Upper lobe of right lung (tissue), 1 donor: Measurements from ENCODE around the gene MGAT4A. TPM values are rescaled to one million over a fixed set of nuclear protein-coding genes. Genes with fewer than 3 reads are reported as not detected.
"Not testable (repeated sequence)": the region's sequence is repeated elsewhere in the genome, so short reads cannot be mapped to it uniquely, and the experiment has no call there.

Source experiments
- ATAC-seq: fragments of 200-7000 bp; cut with Tn5 transposase; one replicate; pipeline ENCODE4 v1.9.1; 2020; ENCODE audit warnings: mild to moderate bottlenecking, moderate library complexity
- DNase-seq: peaks from one replicate; pipeline ENCODE4 v3.0.0-alpha.2; 2020
- H3K27ac ChIP-seq: fragments of 200-600 bp; one replicate; pipeline ENCODE4 v1.8.0; 2022
- H3K27me3 ChIP-seq: fragments of 200-600 bp; one replicate; pipeline ENCODE4 v1.8.0; 2022; ENCODE audit warnings: mild to moderate bottlenecking
- H3K36me3 ChIP-seq: fragments of 200-600 bp; one replicate; pipeline ENCODE4 v1.8.0; 2022
- H3K4me1 ChIP-seq: fragments of 200-600 bp; one replicate; pipeline ENCODE4 v1.8.0; 2022
- H3K4me3 ChIP-seq: fragments of 200-600 bp; one replicate; pipeline ENCODE4 v1.8.0; 2022; ENCODE audit warnings: mild to moderate bottlenecking
- H3K9me3 ChIP-seq: fragments of 200-600 bp; one replicate; pipeline ENCODE4 v1.8.0; 2022
- CTCF ChIP-seq: fragments of 200-600 bp; IDR thresholded peaks from one replicate; pipeline ENCODE4 v1.8.0; 2022; ENCODE audit warnings: antibody characterized with exemption
- intact Hi-C: fragments of 100-400 bp; cut with DNase I; formaldehyde crosslinking; loops from one replicate; pipeline ENCODE4 v1.11.0; 2022
- total RNA-seq: library from RNA; stranded (reverse); fragmentation: NEBNext Ultra II Directional; extraction: Animal tissue kit (Norgen Biotek cat#: 25700); gene quantifications from one replicate; pipeline ENCODE4 v1.2.1, GENCODE V29; 2021
- donor health status: DM: no; HTN: yes; CAD: no; lungs with severe emphysema.

The MGAT4A gene
- total RNA-seq, 1 donor from 2014 or later: 85.8 TPM

- Histone ChIP-seq H3K36me3 (no peaks in the 10 kb centered on the region), H3K27ac (peak overlapping the region; percentile 42), H3K4me1 (peaks cover 27% of the 10 kb centered on the region), H3K27me3 (no peaks in the 10 kb centered on the region), H3K4me3 (peak overlapping the region; percentile 69), H3K9me3 (no peaks in the 10 kb centered on the region)
- ATAC-seq (no peak), DNase-seq (no peak)
- no peak for TF ChIP-seq CTCF
- intact Hi-C loops: no loop called here
These were observed 1.6 kb upstream of the MGAT4A start for GRCh38 chr2:98732430-98733051.

- intact Hi-C loops: no loop called here
- Histone ChIP-seq H3K27ac (peak overlapping the region; percentile 91), H3K9me3 (no peaks in the 10 kb centered on the region), H3K36me3 (no peaks in the 10 kb centered on the region), H3K4me1 (peaks cover 33% of the 10 kb centered on the region), H3K27me3 (no peaks in the 10 kb centered on the region), H3K4me3 (peak overlapping the region; percentile 69)
- no peak for DNase-seq
- ATAC-seq: no peak
- TF ChIP-seq CTCF: no peak
These were observed 990 bp upstream of the MGAT4A start for GRCh38 chr2:98731894-98732349.

GRCh38 chr2:98730707-98731040 is 258 bp downstream of the MGAT4A start:
- Histone ChIP-seq H3K4me1 (peaks cover 33% of the 10 kb centered on the region), H3K27me3 (no peaks in the 10 kb centered on the region), H3K27ac (peak overlapping the region; percentile 83), H3K36me3 (no peaks in the 10 kb centered on the region), H3K9me3 (no peaks in the 10 kb centered on the region), H3K4me3 (peak overlapping the region; percentile 82)
- peak; percentile 63 for ATAC-seq
- no peak for TF ChIP-seq CTCF
- intact Hi-C loops: no loop called here
- DNase-seq: peak; percentile 87

GRCh38 chr2:98730053-98730706 is 752 bp downstream of the MGAT4A start:
- DNase-seq (peak; percentile 72), ATAC-seq (peak; percentile 57)
- no peaks in the 10 kb centered on the region for H3K27me3 ChIP-seq
- TF ChIP-seq CTCF: no peak
- peak overlapping the region; percentile 83 for H3K27ac ChIP-seq
- H3K4me3 ChIP-seq: peak overlapping the region; percentile 82
- peaks cover 5% of the 10 kb centered on the region for H3K36me3 ChIP-seq
- intact Hi-C loops: no loop called here
- H3K9me3 ChIP-seq: no peaks in the 10 kb centered on the region
- peaks cover 35% of the 10 kb centered on the region for H3K4me1 ChIP-seq

GRCh38 chr2:98729652-98730051 is 1.3 kb downstream of the MGAT4A start:
- Histone ChIP-seq H3K4me1 (peaks cover 35% of the 10 kb centered on the region), H3K9me3 (no peaks in the 10 kb centered on the region), H3K4me3 (peak overlapping the region; percentile 82), H3K27ac (peak overlapping the region; percentile 83), H3K36me3 (peaks cover 10% of the 10 kb centered on the region), H3K27me3 (no peaks in the 10 kb centered on the region)
- no peak for TF ChIP-seq CTCF
- DNase-seq: no peak
- intact Hi-C loops: loop anchor here (10.0 kb wide), 1 partner anchor 95 kb away; no protein-coding TSS in a partner anchor
- ATAC-seq: no peak

GRCh38 chr2:98728088-98728718 is 2.7 kb downstream of the MGAT4A start:
- Histone ChIP-seq H3K4me1 (peaks cover 34% of the 10 kb centered on the region), H3K4me3 (peak overlapping the region; percentile 82), H3K36me3 (peaks cover 19% of the 10 kb centered on the region), H3K27ac (peak overlapping the region; percentile 83)
- H3K27me3 ChIP-seq, DNase-seq, ATAC-seq, H3K9me3 ChIP-seq: not testable (repeated sequence)
- intact Hi-C loops: loop anchor here (10.0 kb wide), 1 partner anchor 97 kb away; no protein-coding TSS in a partner anchor
